AG04450 (cell line): ENCODE measurements around the gene TDRD10. TPM values are rescaled to one million over a fixed set of nuclear protein-coding genes. Genes with fewer than 3 reads are reported as not detected.
A peak's percentile ranks its signal among the peaks of the same experiment; 100 is the strongest.

Experiments used
- CTCF ChIA-PET: fragments of 300-600, 350-600 bp; formaldehyde crosslinking; extraction: SDS; loops from one replicate; lab custom pipeline; 2022; ENCODE audit warnings: antibody characterized with exemption, inconsistent platforms; lab: Charles Lee
- POLR2A ChIA-PET: fragments of 350-600 bp; formaldehyde crosslinking; extraction: SDS; loops from one replicate; lab custom pipeline; 2021; ENCODE audit warnings: antibody characterized with exemption, inconsistent platforms; lab: Yijun Ruan, JAX
- DNase-seq: peaks from one replicate; pipeline ENCODE4 v3.0.0-alpha.2; 2011; ENCODE audit warnings: low read depth, low spot score
- H3K27ac ChIP-seq: one replicate; pipeline ENCODE4 v1.5.1; 2012; ENCODE audit warnings: low read depth, low read length, control low read depth
- H3K27me3 ChIP-seq: one replicate; pipeline ENCODE4 v1.6.0; 2012; ENCODE audit warnings: low read length; ENCODE audit not compliant: control insufficient read depth, insufficient read depth
- H3K4me3 ChIP-seq: 2 replicates; pipeline ENCODE4 v1.5.1; 2011; ENCODE audit warnings: mild to moderate bottlenecking, low read depth, low read length, control low read depth
- H3K9me3 ChIP-seq: 2 replicates; pipeline ENCODE4 v1.5.1; 2012; ENCODE audit warnings: low read length; ENCODE audit not compliant: control insufficient read depth, insufficient read depth
- polyA plus RNA-seq: library from polyadenylated mRNA; depleted of rRNA; stranded (reverse); fragments of >200 nt; gene quantifications from 2 replicates; pipeline ENCODE4 v1.2.3, GENCODE V29; 2011
- TF ChIP-seq, protein P1 (sequence below): IDR thresholded peaks from 2 replicates; pipeline ENCODE4 v1.5.1; 2011; ENCODE audit warnings: low read depth, low read length, control low read depth, inconsistent platforms

TDRD10 gene
- polyA plus RNA-seq, 1 experiment, result not detected

DNA sequence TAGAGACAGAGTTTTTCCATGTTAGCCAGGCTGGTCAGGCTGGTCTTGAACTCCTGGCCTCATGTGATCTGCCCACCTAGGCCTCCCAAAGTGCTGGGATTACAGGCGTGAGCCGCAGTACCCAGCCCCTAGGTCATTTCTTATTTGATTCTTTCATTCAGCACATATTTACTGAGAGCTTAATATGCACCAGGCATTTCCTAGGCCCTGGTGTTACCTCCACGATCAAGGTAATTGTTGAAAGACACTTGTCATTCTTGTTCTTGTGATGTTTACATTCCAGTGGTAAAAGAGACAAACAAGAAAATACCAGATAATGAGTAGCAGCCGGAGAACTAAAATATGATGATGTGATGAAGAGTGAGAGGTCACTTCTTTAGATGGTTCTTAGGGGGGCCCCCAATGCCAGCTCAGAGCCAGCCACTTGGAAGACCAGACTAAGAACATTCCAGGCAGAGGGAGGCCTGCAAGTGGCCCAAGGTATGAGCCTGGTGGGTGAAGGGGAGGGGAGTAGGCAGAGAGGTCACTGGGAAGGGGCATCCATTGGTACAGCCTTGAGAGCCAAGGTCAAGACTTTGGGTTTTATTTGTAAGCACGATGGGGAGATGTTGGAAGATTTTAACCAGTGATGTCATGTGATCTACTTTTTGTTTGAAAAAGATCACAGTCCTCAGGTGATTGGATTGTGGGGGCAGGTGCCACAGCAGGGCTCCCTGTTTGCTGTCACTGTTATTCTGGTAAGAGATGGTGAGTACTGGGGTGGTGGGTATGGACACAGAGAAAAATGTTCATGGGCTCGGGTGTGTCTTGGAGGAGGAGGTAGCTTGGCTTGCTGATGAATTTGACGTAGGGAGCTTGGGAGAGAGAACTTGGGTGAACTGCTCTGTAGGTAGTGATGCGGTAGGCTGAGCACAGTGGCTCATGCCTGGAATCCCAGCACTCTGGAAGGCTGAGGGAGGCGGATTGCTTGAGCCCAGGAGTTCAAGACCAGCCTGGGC is 37.8 kb downstream of the TDRD10 start:
- H3K4me3 ChIP-seq, result no peak overlapping the region
- peaks cover 4% of the 10 kb centered on the region; the same call in 1 of the 2 replicates for H3K9me3 ChIP-seq
- ChIA-PET CTCF (interaction anchor here (0.6 to 1.1 kb wide), 2 partner anchors 152 to 404 kb away, joined by 3 read pairs; no protein-coding TSS in a partner anchor), POLR2A (interaction anchor here (0.6 kb wide), 1 partner anchor 435 kb away, joined by 3 read pairs; the partner anchor contains the start of gene CKS1B)
- no peak overlapping the region for H3K27ac ChIP-seq
- TF ChIP-seq, protein P1, sequence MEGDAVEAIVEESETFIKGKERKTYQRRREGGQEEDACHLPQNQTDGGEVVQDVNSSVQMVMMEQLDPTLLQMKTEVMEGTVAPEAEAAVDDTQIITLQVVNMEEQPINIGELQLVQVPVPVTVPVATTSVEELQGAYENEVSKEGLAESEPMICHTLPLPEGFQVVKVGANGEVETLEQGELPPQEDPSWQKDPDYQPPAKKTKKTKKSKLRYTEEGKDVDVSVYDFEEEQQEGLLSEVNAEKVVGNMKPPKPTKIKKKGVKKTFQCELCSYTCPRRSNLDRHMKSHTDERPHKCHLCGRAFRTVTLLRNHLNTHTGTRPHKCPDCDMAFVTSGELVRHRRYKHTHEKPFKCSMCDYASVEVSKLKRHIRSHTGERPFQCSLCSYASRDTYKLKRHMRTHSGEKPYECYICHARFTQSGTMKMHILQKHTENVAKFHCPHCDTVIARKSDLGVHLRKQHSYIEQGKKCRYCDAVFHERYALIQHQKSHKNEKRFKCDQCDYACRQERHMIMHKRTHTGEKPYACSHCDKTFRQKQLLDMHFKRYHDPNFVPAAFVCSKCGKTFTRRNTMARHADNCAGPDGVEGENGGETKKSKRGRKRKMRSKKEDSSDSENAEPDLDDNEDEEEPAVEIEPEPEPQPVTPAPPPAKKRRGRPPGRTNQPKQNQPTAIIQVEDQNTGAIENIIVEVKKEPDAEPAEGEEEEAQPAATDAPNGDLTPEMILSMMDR, result no peak
- DNase-seq, result no peak
- peaks cover 45% of the 10 kb centered on the region for H3K27me3 ChIP-seq

DNA sequence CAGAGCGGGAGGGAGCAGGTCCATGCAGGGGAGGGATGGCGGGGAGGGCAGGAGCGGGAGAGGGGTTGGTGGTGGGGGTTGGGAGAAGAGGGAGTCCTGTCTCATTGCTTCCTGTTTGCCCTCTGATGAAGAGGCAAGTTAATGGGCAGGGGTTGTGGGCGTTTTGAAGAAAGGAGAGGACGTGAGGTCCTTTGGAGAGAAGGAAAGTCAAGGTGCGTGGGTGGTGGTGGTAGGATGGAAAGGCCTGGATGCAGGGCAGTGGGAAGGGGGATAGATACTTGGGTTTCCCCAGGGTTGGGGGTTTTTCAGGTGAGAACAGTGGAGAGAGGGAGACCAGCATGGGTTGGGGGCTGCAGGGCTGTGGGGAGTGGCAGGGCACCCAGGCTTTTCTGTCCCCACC is 39.2 kb downstream of the TDRD10 start:
- H3K27ac ChIP-seq, result no peak overlapping the region
- H3K27me3 ChIP-seq, result peaks cover 36% of the 10 kb centered on the region
- no peak for DNase-seq
- no peak overlapping the region for H3K4me3 ChIP-seq
- TF ChIP-seq, protein P1, result no peak
- POLR2A ChIA-PET, result no interaction called here
- CTCF ChIA-PET, result interaction anchor here (1.3 kb wide), 1 partner anchor 60 kb away, joined by 4 read pairs; no protein-coding TSS in a partner anchor
- no peaks in the 10 kb centered on the region for H3K9me3 ChIP-seq

DNA sequence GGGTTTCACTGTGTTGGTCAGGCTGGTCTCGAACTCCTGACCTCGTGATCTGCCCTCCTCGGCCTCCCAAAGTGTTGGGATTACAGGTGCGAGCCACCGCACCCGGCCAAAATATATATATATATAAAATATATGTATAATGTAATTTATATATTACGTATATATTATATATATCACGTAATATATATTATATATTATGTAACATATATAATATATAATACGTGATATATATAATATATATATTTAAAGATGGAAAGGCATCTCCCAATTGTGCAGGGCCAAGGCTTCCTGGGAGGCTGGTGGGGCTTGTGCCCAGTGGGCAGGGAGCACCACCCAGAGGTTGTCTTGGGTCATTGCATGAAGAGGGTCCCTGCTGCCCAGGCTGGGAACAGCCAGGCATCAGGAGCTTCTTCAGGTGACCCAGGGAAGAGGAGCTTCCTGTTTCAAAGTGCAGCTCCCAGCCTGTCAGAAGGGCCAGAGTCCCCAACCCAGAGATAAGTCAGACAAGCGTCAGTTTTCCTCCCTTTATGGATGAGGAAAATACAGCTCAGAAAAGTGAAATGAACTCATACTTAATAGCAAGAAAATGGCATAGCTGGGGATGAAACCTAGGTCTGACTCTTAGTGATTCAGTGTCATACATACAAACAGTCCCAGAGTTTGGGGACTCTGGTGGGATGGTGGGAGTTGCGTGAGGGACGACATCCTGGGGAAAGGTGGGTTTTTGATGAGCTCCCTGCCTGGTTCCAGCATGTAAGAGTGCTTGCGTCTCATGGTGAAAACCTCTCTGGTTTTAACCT is 44.4 kb downstream of the TDRD10 start:
- Histone ChIP-seq H3K9me3 (no peaks in the 10 kb centered on the region), H3K27me3 (peaks cover 17% of the 10 kb centered on the region), H3K4me3 (no peak overlapping the region), H3K27ac (no peak overlapping the region)
- ChIA-PET POLR2A (interaction anchor here (1.0 kb wide), 1 partner anchor 67 kb away, joined by 3 read pairs; no protein-coding TSS in a partner anchor), CTCF (interaction anchor here (0.5 to 3.1 kb wide), 38 partner anchors 9 to 508 kb away, joined by 3 to 122 read pairs (median 3); partner anchors contain the start of gene HAX1)
- TF ChIP-seq, protein P1, result peak; percentile 83
- no peak for DNase-seq

DNA sequence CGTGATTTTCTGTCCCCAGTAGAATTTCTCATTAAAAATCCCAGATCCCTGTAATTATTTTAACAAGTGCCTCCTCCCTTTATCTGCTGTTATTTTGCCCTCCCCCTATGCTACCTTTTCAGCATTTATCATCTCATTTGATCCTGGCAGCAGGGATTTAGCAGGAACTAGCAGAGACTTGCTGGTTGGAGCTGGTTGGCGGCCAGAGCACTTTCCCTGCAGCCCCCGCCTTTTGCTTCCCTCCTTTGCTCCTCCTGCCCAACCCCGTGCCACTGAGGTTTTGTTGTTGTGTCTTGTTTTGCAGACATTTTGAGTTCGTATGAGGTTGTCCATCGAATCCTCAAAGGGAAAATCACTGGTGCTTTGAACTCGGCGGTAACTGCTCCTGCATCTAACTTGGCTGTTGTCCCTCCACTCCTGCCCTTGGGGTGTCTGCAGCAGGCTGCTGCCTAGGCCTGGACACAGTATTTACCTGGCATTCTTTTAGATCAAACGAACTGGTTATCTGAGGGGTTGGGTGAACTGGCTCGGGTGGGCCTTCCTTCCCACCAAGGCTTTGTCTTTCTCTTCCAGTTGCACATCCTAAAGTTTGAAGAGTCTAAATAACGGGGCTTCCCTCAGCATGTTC is 45.2 kb downstream of the TDRD10 start:
- ChIA-PET POLR2A (interaction anchor here (1.0 kb wide), 1 partner anchor 68 kb away, joined by 3 read pairs; no protein-coding TSS in a partner anchor), CTCF (interaction anchor here (0.5 to 3.1 kb wide), 37 partner anchors 9 to 507 kb away, joined by 3 to 122 read pairs (median 3); partner anchors contain the start of gene HAX1)
- H3K27me3 ChIP-seq, result peaks cover 11% of the 10 kb centered on the region
- no peak for DNase-seq
- no peak overlapping the region for H3K4me3 ChIP-seq
- no peaks in the 10 kb centered on the region for H3K9me3 ChIP-seq
- no peak overlapping the region for H3K27ac ChIP-seq
- TF ChIP-seq, protein P1, result no peak
